Spinal cord (tissue), 10 donors: ENCODE measurements around the gene ACOT11. TPM values are rescaled to one million over a fixed set of nuclear protein-coding genes. Genes with fewer than 3 reads are reported as not detected.
A peak's percentile ranks its signal among the peaks of the same experiment; 100 is the strongest.
"Not testable (repeated sequence)": the region's sequence is repeated elsewhere in the genome, so short reads cannot be mapped to it uniquely, and the experiment has no call there.

Source experiments
- DNase-seq, 6 donors: peaks; one replicate each; pipeline versions ENCODE4 v3.0.0 to v3.0.0-alpha.2; 2013 to 2015; ENCODE audit warnings: low spot score in 6 of 6, low read depth in 4 of 6
- H3K27ac ChIP-seq: one replicate; pipeline ENCODE4 v1.5.1; 2013; ENCODE audit warnings: low read depth, low read length, control low read depth
- H3K27me3 ChIP-seq: one replicate; pipeline ENCODE4 v1.6.1; 2013; ENCODE audit warnings: low read length; ENCODE audit not compliant: control insufficient read depth, insufficient read depth
- H3K36me3 ChIP-seq: one replicate; pipeline ENCODE4 v1.6.1; 2013; ENCODE audit warnings: low read length; ENCODE audit not compliant: control insufficient read depth, insufficient read depth
- H3K4me1 ChIP-seq: one replicate; pipeline ENCODE4 v1.6.1; 2013; ENCODE audit warnings: low read length; ENCODE audit not compliant: control insufficient read depth, insufficient read depth
- H3K4me3 ChIP-seq: one replicate; pipeline ENCODE4 v1.5.1; 2013; ENCODE audit warnings: low read depth, low read length, control low read depth
- H3K9me3 ChIP-seq: one replicate; pipeline ENCODE4 v1.6.1; 2013; ENCODE audit warnings: low read length; ENCODE audit not compliant: control insufficient read depth, insufficient read depth
- WGBS: methylation state at CpG from one replicate; pipeline ENCODE4 v1.1.5; 2013; ENCODE audit warnings: missing lambda C conversion rate; ENCODE audit not compliant: insufficient coverage; 5-methylcytosine and 5-hydroxymethylcytosine counted together
- polyA plus RNA-seq, 2 donors: library from polyadenylated mRNA; unstranded; fragments of 120-200 nt; gene quantifications; one replicate each; pipeline ENCODE4 v1.2.1, GENCODE V29; 2013; ENCODE audit not compliant: insufficient read length in 2 of 2
- total RNA-seq, 2 donors: library from RNA; depleted of rRNA in 1 of 2; stranded (reverse); fragments of 120-200 nt in 1 of 2; fragments of >200 nt in 1 of 2; gene quantifications; one replicate each; pipeline versions ENCODE4 v1.2.3 to v1.2.4, GENCODE V29; 2013 to 2014
- donor health status: healthy.

The ACOT11 gene
- total and polyA plus RNA-seq, 4 donors = 3.6 to 19.7 (median 8.2) TPM

- H3K4me1 ChIP-seq, H3K27ac ChIP-seq, H3K4me3 ChIP-seq, H3K27me3 ChIP-seq, H3K36me3 ChIP-seq, DNase-seq, H3K9me3 ChIP-seq: not testable (repeated sequence)
- WGBS = no CpG with 5 or more reads among the region's 14 CpGs
Observed at GRCh38 chr1:54636461-54637446, 88.7 kb downstream of the ACOT11 start.

- Histone ChIP-seq H3K36me3 (no peaks in the 10 kb centered on the region), H3K27me3 (no peaks in the 10 kb centered on the region), H3K4me3 (no peak overlapping the region), H3K27ac (no peak overlapping the region), H3K9me3 (peaks cover 3% of the 10 kb centered on the region), H3K4me1 (no peaks in the 10 kb centered on the region)
- DNase-seq = no peak
- 39% methylated on average over 2 of the region's 4 CpGs for WGBS
Observed at GRCh38 chr1:54640361-54640760, 92.3 kb downstream of the ACOT11 start.

- WGBS = 85% methylated on average over 5 of the region's 8 CpGs
- DNase-seq = no peak
- H3K36me3 ChIP-seq = no peaks in the 10 kb centered on the region
- peaks cover 3% of the 10 kb centered on the region for H3K4me1 ChIP-seq
- H3K27me3 ChIP-seq = no peaks in the 10 kb centered on the region
- H3K27ac ChIP-seq = no peak within 1 kb of the TSS
- H3K4me3 ChIP-seq = no peak within 1 kb of the TSS
- H3K9me3 ChIP-seq = peaks cover 3% of the 10 kb centered on the region
Observed at GRCh38 chr1:54640863-54641836, 93.1 kb downstream of the ACOT11 start, which contains the start of gene MROH7. TSS of gene MROH7 (plus strand) at chr1:54641786. CDS start at chr1:54652927, 11,141 bp downstream.

- peaks cover 3% of the 10 kb centered on the region for H3K9me3 ChIP-seq
- no peaks in the 10 kb centered on the region for H3K27me3 ChIP-seq
- no peak for DNase-seq
- H3K4me3 ChIP-seq = no peak overlapping the region
- H3K36me3 ChIP-seq = no peaks in the 10 kb centered on the region
- H3K4me1 ChIP-seq = peaks cover 3% of the 10 kb centered on the region
- no peak overlapping the region for H3K27ac ChIP-seq
Observed at GRCh38 chr1:54643736-54644135, 95.7 kb downstream of the ACOT11 start.

- H3K27me3 ChIP-seq = no peaks in the 10 kb centered on the region
- H3K27ac ChIP-seq = no peak overlapping the region
- H3K36me3 ChIP-seq = no peaks in the 10 kb centered on the region
- WGBS = 63% methylated on average over 6 of the region's 7 CpGs
- H3K4me1 ChIP-seq = peaks cover 7% of the 10 kb centered on the region
- DNase-seq = peak in 2 of 6 donors; percentile 20 to 31
- peaks cover 3% of the 10 kb centered on the region for H3K9me3 ChIP-seq
- no peak overlapping the region for H3K4me3 ChIP-seq
Observed at GRCh38 chr1:54645806-54646676, 98.0 kb downstream of the ACOT11 start.

GRCh38 chr1:54649130-54649898 lies 101.3 kb downstream of the ACOT11 start:
- no peaks in the 10 kb centered on the region for H3K36me3 ChIP-seq
- H3K4me1 ChIP-seq = peaks cover 7% of the 10 kb centered on the region
- no peak overlapping the region for H3K27ac ChIP-seq
- H3K4me3 ChIP-seq = no peak overlapping the region
- WGBS = 47% methylated on average over 4 of the region's 5 CpGs
- H3K9me3 ChIP-seq = no peaks in the 10 kb centered on the region
- no peaks in the 10 kb centered on the region for H3K27me3 ChIP-seq
- DNase-seq = no peak

- peak in 1 of 6 donors; percentile 45 for DNase-seq
- Histone ChIP-seq H3K27ac (no peak overlapping the region), H3K36me3 (no peaks in the 10 kb centered on the region), H3K9me3 (no peaks in the 10 kb centered on the region), H3K4me3 (no peak overlapping the region), H3K27me3 (no peaks in the 10 kb centered on the region), H3K4me1 (peaks cover 7% of the 10 kb centered on the region)
- 100% methylated on average over 1 of the region's 1 CpG for WGBS
Observed at GRCh38 chr1:54649921-54650320, 101.9 kb downstream of the ACOT11 start.

- no peak overlapping the region for H3K4me3 ChIP-seq
- no peaks in the 10 kb centered on the region for H3K27me3 ChIP-seq
- peaks cover 7% of the 10 kb centered on the region for H3K4me1 ChIP-seq
- DNase-seq = no peak
- H3K9me3 ChIP-seq = no peaks in the 10 kb centered on the region
- H3K27ac ChIP-seq = no peak overlapping the region
- no peaks in the 10 kb centered on the region for H3K36me3 ChIP-seq
- 89% methylated on average over 2 of the region's 3 CpGs for WGBS
Observed at GRCh38 chr1:54650417-54650816, 102.4 kb downstream of the ACOT11 start.
